Epithelial cell of esophagus (primary cell): ENCODE measurements around the gene COX8A.

Experiments used
- DNase-seq: peaks from one replicate; pipeline ENCODE4 v3.0.0; 2010; ENCODE audit warnings: low read depth
- H3K4me3 ChIP-seq: 2 replicates; pipeline ENCODE4 v1.5.1; 2011; ENCODE audit warnings: mild to moderate bottlenecking, low read length, control low read depth
- TF ChIP-seq, protein P1 (sequence below): IDR thresholded peaks from 2 replicates; pipeline ENCODE4 v1.5.1; 2011; ENCODE audit warnings: low read depth, mild to moderate bottlenecking, low read length, control low read depth, inconsistent platforms; ENCODE audit not compliant: insufficient read depth; ENCODE audit errors: missing control alignments

COX8A gene

DNA sequence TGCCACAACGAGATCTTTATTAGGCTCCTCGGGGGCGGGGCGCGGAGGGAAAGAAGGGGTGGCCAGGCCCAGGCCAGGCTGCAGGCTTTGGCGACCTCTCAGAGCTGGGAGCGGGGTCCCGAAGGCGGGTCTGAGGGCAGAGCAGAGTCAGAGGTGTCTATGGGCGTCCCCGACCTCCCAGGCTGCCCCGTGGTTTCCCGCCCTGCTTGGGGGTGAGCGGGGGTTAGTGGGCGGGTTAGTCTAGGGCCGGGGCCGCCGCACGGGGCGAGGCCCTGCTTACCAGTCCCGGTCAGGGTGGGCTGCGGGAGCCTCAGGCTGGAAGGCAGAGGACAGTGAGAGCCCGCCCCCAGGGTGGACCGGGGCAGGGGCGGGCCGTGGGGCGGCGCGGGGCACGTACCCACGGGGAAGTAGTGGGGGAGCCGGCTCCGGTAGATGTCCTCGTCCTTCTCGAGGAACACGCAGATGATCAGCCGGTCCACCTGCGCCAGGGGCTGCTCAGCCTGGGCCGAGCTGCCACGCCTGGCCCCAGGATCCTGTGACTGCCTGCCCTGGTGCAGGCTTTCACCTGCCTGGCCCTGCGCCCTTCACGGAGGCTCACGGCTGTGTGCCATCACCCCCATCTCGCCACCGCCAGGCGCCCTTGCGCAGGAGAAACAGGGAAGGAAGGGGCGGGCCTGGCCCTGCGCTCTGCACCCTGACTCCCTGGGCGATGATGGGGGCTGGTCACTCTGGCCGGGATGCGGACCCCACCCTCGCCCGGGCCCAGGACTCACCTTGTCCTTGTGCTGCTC lies 24.3 kb downstream of the COX8A start:
- TF ChIP-seq, protein P1, sequence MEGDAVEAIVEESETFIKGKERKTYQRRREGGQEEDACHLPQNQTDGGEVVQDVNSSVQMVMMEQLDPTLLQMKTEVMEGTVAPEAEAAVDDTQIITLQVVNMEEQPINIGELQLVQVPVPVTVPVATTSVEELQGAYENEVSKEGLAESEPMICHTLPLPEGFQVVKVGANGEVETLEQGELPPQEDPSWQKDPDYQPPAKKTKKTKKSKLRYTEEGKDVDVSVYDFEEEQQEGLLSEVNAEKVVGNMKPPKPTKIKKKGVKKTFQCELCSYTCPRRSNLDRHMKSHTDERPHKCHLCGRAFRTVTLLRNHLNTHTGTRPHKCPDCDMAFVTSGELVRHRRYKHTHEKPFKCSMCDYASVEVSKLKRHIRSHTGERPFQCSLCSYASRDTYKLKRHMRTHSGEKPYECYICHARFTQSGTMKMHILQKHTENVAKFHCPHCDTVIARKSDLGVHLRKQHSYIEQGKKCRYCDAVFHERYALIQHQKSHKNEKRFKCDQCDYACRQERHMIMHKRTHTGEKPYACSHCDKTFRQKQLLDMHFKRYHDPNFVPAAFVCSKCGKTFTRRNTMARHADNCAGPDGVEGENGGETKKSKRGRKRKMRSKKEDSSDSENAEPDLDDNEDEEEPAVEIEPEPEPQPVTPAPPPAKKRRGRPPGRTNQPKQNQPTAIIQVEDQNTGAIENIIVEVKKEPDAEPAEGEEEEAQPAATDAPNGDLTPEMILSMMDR = peak; percentile 18
- peak; percentile 79 for DNase-seq
- H3K4me3 ChIP-seq = no peak overlapping the region

DNA sequence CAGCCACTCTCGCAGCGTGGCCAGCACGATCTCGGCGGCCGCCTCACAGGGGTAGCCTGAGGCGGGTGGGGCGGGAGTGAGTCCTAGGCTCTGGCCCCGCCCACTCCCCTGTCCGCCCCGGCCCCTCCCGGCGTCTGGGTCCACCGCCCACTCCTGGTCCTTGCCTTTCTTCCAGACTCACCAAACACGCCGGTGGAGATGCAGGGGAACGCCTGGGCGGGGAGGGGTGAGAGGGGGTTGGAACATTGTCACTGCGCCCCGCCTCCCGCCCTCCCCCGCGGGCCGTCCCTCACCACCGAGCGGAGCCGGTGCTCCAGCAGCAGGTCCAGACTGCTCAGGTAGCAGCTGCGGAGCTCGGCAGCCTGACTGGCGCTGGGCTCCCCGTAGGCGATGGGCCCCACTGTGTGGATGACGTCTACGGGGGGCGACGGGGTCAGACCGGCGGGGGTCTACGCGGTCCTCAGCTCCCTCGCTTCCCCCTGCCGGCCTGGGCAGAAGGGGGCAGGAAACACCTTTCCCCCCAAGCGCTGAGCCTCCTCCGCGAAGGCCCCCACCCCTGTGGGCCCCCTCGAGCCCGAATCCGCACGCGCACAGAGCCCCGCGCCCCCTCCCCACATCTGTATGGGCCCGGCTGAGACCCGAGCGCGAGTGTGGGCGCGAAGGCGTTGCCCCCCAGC lies 25.1 kb downstream of the COX8A start:
- H3K4me3 ChIP-seq = no peak overlapping the region
- DNase-seq = peak; percentile 98
- TF ChIP-seq, protein P1 = no peak

DNA sequence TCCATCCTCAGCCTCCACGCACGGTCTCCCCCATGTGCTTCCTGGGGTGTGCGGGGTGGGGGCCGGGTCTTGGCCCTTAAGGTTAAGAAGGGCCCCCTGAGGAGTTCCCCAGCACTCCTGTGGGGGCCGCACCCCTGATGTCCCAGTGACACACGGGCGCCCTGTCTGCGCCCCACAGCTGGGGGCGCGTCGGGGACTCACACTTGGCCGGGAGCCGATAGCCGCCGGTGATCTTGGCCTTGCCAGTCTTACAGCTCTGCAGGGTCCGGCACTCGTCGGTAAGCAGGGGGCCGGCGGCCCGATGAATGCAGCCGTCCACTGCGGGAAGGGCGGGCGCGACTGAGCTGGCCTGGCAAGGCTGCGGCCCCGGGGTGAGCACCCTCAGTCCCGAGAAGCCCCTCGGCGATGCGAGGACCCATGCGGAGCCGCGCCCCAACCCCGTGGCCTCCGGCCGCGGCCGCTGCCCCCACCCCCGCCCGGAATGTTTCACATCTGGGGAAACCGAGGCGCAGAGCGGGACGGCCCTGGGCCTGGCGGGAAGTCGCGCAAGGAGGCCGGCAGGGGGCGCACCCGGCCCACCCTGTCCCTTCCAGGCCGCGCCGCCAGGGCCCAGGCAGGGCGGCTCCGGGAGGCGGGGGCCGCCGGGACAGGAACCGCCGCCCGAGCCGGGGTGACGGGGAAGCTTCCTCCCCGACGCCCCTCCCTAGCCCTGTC lies 25.8 kb downstream of the COX8A start:
- peak overlapping the region; percentile 14 for H3K4me3 ChIP-seq
- TF ChIP-seq, protein P1 = peak; percentile 41
- DNase-seq = peak; percentile 79

DNA sequence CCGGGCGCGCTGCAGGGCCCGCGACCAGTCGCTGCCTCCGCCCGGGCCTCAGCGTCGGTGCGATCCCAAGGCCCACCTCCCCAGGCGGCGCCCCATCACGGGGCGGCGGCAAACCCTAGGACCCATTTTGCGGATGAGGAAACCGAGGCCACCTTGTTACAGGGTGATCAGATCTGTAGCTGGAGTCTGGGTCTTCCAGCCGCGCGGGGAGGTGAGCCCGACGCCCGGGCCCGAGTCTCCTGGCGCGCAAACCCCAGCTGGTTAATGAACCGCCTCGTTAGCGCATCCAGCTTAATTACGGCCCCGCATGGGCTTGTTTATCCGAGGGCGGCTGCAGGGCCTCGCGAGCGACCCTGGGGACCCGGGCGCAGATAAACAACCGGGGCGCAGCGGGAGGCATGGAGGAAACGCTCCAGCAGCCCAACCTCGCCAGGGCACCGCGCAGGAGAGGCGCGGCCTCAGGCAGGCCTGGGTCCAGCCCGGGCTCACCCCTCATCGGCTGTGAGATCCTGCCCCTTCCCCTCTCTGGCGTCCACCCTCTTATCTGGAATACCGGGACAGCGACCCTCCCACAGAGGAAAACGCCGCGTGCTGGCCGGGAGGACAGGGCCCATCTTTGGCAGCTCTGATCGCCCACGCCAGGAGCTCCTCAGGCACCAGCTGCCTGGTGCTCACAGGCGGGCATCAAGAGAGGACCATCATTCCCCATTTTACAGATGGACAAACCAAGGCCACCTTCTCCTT lies 26.5 kb downstream of the COX8A start:
- no peak overlapping the region for H3K4me3 ChIP-seq
- TF ChIP-seq, protein P1 = no peak
- no peak for DNase-seq

DNA sequence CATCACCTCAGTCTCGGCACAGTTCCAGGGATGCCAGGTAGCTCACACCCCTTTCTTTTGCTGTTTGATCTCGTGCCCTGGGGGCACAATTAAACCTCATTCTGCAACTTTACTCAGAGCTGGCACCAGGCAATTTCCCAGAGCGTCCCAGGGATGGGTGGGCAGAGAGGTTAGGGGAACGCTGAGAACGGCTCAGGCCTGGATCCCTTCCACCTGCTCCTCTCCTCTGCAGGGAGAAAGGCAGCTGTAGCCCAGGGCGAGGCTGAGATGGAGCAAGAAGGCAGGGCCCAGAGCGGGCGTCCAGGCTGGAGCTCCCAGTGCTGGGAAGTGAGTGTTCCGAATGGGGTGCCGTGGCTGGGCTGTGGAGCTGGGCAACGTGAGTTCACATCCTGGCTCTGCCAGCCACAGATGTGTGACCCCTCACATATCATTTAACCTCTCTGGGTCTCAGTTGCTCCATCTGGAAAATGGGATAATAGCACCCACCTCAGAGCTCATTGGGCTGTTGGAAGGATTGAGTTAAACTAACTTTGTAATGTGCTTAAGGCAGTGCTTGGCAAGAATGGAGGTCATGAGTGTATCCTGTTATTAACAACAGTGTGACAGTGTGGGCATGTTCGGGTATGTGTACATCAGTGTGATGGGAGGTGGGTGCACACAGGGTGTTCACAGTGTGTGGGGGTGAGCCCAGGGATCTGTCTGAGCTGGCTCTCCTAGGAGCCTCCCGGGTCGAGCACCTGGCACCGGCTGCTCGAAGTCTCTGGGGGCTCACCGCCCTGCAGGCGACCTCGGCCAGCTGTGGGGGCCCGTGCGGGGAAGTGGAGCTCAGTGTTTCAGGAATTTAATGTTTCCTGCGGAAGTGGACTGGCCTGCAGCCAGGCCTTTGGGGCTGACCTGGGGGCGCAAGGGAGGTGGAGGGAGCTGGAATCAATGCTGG lies 27.3 kb downstream of the COX8A start:
- no peak for DNase-seq
- H3K4me3 ChIP-seq = no peak overlapping the region
- TF ChIP-seq, protein P1 = no peak
